Mesenchymal stem cell (in vitro differentiated cells and primary cell): ENCODE measurements around the gene ATP5ME.

ENCODE experiments used
- DNase-seq: peaks from one replicate; pipeline ENCODE4 v3.0.0-alpha.2; 2013
- H2AFZ ChIP-seq: one replicate; pipeline ENCODE4 v1.6.1; 2013; ENCODE audit warnings: low read depth, mild to moderate bottlenecking, control low read depth, inconsistent platforms, low read length, moderate library complexity
- H2AK5ac ChIP-seq: 2 replicates; pipeline ENCODE4 v1.6.1; 2013; ENCODE audit warnings: low read length, moderate library complexity, mild to moderate bottlenecking, inconsistent platforms; ENCODE audit not compliant: severe bottlenecking
- H2BK120ac ChIP-seq: one replicate; pipeline ENCODE4 v1.6.1; 2013; ENCODE audit warnings: low read depth, mild to moderate bottlenecking, inconsistent platforms, low read length, moderate library complexity
- H2BK12ac ChIP-seq, 2 experiments: one replicate each; pipeline ENCODE4 v1.6.1; 2013; ENCODE audit warnings: inconsistent platforms in 2 of 2, low read length in 2 of 2, mild to moderate bottlenecking in 2 of 2, moderate library complexity in 2 of 2, control low read depth in 1 of 2
- H2BK15ac ChIP-seq: one replicate; pipeline ENCODE4 v1.6.1; 2013; ENCODE audit warnings: mild to moderate bottlenecking, low read depth, inconsistent platforms; ENCODE audit not compliant: poor library complexity, severe bottlenecking
- H2BK5ac ChIP-seq: 2 replicates; pipeline ENCODE4 v1.6.1; 2013; ENCODE audit warnings: low read depth, mild to moderate bottlenecking, low read length, control low read depth, inconsistent platforms; ENCODE audit not compliant: poor library complexity, severe bottlenecking
- H3K14ac ChIP-seq, 2 experiments: one replicate each; pipeline ENCODE4 v1.6.1; 2013; ENCODE audit warnings: inconsistent platforms in 2 of 2, low read length in 2 of 2, control low read depth in 1 of 2, mild to moderate bottlenecking in 1 of 2, moderate library complexity in 1 of 2
- H3K18ac ChIP-seq, 2 experiments: one replicate each; pipeline ENCODE4 v1.6.1; 2013; ENCODE audit warnings: inconsistent platforms in 2 of 2, low read length in 2 of 2, control low read depth in 1 of 2, low read depth in 1 of 2, mild to moderate bottlenecking in 1 of 2
- H3K23ac ChIP-seq, 2 experiments: one replicate each; pipeline ENCODE4 v1.6.1; 2013; ENCODE audit warnings: inconsistent platforms in 2 of 2, low read length in 2 of 2, mild to moderate bottlenecking in 2 of 2, moderate library complexity in 2 of 2, control low read depth in 1 of 2
- H3K27ac ChIP-seq: 2 replicates; pipeline ENCODE4 v1.5.1; 2013; ENCODE audit warnings: mild to moderate bottlenecking, moderate library complexity, low read length, control low read depth, inconsistent platforms; ENCODE audit not compliant: poor library complexity, severe bottlenecking
- H3K27me3 ChIP-seq, 2 experiments: 2 replicates each; pipeline versions ENCODE4 v1.6.1 to v1.7.0; 2013; ENCODE audit warnings: low read length in 2 of 2, mild to moderate bottlenecking in 2 of 2, moderate library complexity in 2 of 2, control low read depth in 1 of 2, inconsistent platforms in 1 of 2; ENCODE audit not compliant: control insufficient read depth in 1 of 2, insufficient read depth in 1 of 2
- H3K36me3 ChIP-seq, 2 experiments: 2 replicates each; pipeline versions ENCODE4 v1.6.1 to v1.7.0; 2013; ENCODE audit warnings: low read length in 2 of 2, control low read depth in 1 of 2, inconsistent platforms in 1 of 2, low read depth in 1 of 2, mild to moderate bottlenecking in 1 of 2; ENCODE audit not compliant: insufficient read depth in 2 of 2, control insufficient read depth in 1 of 2
- H3K4ac ChIP-seq, 2 experiments: one replicate each; pipeline ENCODE4 v1.6.1; 2013; ENCODE audit warnings: inconsistent platforms in 2 of 2, low read length in 2 of 2, mild to moderate bottlenecking in 2 of 2, moderate library complexity in 2 of 2, control low read depth in 1 of 2, low read depth in 1 of 2
- H3K4me1 ChIP-seq: 2 replicates; pipeline ENCODE4 v1.6.1; 2013; ENCODE audit warnings: low read depth, low read length, control low read depth; ENCODE audit not compliant: control insufficient read depth, insufficient read depth
- H3K4me2 ChIP-seq: 2 replicates; pipeline ENCODE4 v1.6.1; 2013; ENCODE audit warnings: low read length, mild to moderate bottlenecking, inconsistent platforms; ENCODE audit not compliant: poor library complexity, severe bottlenecking
- H3K4me3 ChIP-seq, 2 experiments: 2 replicates each; pipeline versions ENCODE4 v1.5.1 to v1.7.0; 2013; ENCODE audit warnings: low read length in 2 of 2, mild to moderate bottlenecking in 2 of 2, control low read depth in 1 of 2, low read depth in 1 of 2; ENCODE audit not compliant: insufficient read depth in 1 of 2
- H3K79me1 ChIP-seq: replicated peaks from 2 replicates; pipeline ENCODE4 v1.6.1; 2013; ENCODE audit warnings: mild to moderate bottlenecking, control low read depth, low read length, inconsistent platforms; ENCODE audit not compliant: poor library complexity, severe bottlenecking
- H3K9ac ChIP-seq: 2 replicates; pipeline ENCODE4 v1.7.0; 2013; ENCODE audit warnings: mild to moderate bottlenecking, low read length, moderate library complexity
- H3K9me3 ChIP-seq: 2 replicates; pipeline ENCODE4 v1.7.0; 2013; ENCODE audit warnings: mild to moderate bottlenecking, low read length; ENCODE audit not compliant: control insufficient read depth
- H4K8ac ChIP-seq: one replicate; pipeline ENCODE4 v1.6.1; 2013; ENCODE audit warnings: inconsistent platforms, mild to moderate bottlenecking, low read length, moderate library complexity
- H4K91ac ChIP-seq: one replicate; pipeline ENCODE4 v1.6.1; 2013; ENCODE audit warnings: mild to moderate bottlenecking, low read length, inconsistent platforms
- WGBS: methylation state at CpG from one replicate; pipeline ENCODE4 v1.1.7; 2013; ENCODE audit warnings: mixed read lengths; 5-methylcytosine and 5-hydroxymethylcytosine counted together

Gene ATP5ME

GRCh38 chr4:637536-638280, 36.4 kb downstream of the ATP5ME start:
- 92% methylated on average over 31 of the region's 32 CpGs for WGBS
- no peak overlapping the region for H3K27ac ChIP-seq
- H3K27me3 ChIP-seq, result peaks cover 4 to 6% of the 10 kb centered on the region in 2 experiments
- no peak overlapping the region for H2BK15ac ChIP-seq
- no peak overlapping the region for H3K4ac ChIP-seq
- H3K23ac ChIP-seq, result no peak overlapping the region
- no peak overlapping the region for H2AK5ac ChIP-seq
- no peaks in the 10 kb centered on the region for H3K79me1 ChIP-seq
- H4K8ac ChIP-seq, result no peak overlapping the region
- H2BK12ac ChIP-seq, result no peak overlapping the region
- peaks cover 3% of the 10 kb centered on the region for H3K9me3 ChIP-seq
- H2AFZ ChIP-seq, result no peak overlapping the region
- H3K4me2 ChIP-seq, result no peak overlapping the region
- no peak for DNase-seq
- no peak overlapping the region for H2BK120ac ChIP-seq
- peaks cover 1% of the 10 kb centered on the region for H3K4me1 ChIP-seq
- H3K14ac ChIP-seq, result no peak overlapping the region
- H3K4me3 ChIP-seq, result no peak overlapping the region
- H2BK5ac ChIP-seq, result no peak overlapping the region
- no peak overlapping the region for H3K18ac ChIP-seq
- no peaks in the 10 kb centered on the region for H3K36me3 ChIP-seq
- no peak overlapping the region for H3K9ac ChIP-seq
- no peak overlapping the region for H4K91ac ChIP-seq

DNA sequence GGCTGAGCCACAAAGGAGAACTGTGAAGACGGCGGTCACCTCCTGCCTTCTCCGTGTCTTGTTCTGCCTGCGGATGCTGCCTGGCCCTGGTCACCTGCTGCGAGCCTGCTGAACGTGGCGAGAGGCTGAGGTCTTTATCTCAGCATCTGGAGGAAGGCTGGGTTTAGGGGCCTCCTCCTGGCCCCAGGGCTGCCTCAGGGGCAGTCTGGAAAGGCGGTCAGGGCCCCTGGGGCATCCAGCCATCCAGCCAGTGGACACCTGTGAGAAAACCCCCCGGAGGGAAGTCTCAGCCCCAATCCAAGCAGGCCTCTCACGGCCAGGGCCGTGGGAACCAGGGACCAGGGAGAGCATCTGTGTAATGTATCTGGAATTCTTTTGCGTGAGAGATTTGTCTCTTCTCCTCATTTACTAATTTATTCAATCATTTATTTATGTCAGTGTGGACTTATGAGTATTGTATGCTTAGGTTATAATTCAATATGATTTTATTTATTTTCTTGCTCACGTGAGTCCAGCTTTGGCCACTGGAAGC, 37.4 kb downstream of the ATP5ME start:
- no peak overlapping the region for H3K4me2 ChIP-seq
- H3K4me1 ChIP-seq, result peaks cover 1% of the 10 kb centered on the region
- H3K27ac ChIP-seq, result no peak overlapping the region
- H3K4ac ChIP-seq, result no peak overlapping the region
- no peak overlapping the region for H2AFZ ChIP-seq
- H3K36me3 ChIP-seq, result no peaks in the 10 kb centered on the region
- H2BK5ac ChIP-seq, result no peak overlapping the region
- no peak for DNase-seq
- H3K9ac ChIP-seq, result no peak overlapping the region
- no peak overlapping the region for H2BK12ac ChIP-seq
- no peak overlapping the region for H2BK120ac ChIP-seq
- H2BK15ac ChIP-seq, result no peak overlapping the region
- WGBS, result 88% methylated on average over 10 of the region's 13 CpGs
- H3K9me3 ChIP-seq, result peaks cover 6% of the 10 kb centered on the region
- H3K23ac ChIP-seq, result no peak overlapping the region
- no peak overlapping the region for H3K18ac ChIP-seq
- H3K27me3 ChIP-seq, result peaks cover 4 to 6% of the 10 kb centered on the region in 2 experiments
- H3K79me1 ChIP-seq, result no peaks in the 10 kb centered on the region
- no peak overlapping the region for H3K4me3 ChIP-seq
- no peak overlapping the region for H2AK5ac ChIP-seq
- H3K14ac ChIP-seq, result no peak overlapping the region
- H4K91ac ChIP-seq, result no peak overlapping the region
- H4K8ac ChIP-seq, result no peak overlapping the region

DNA sequence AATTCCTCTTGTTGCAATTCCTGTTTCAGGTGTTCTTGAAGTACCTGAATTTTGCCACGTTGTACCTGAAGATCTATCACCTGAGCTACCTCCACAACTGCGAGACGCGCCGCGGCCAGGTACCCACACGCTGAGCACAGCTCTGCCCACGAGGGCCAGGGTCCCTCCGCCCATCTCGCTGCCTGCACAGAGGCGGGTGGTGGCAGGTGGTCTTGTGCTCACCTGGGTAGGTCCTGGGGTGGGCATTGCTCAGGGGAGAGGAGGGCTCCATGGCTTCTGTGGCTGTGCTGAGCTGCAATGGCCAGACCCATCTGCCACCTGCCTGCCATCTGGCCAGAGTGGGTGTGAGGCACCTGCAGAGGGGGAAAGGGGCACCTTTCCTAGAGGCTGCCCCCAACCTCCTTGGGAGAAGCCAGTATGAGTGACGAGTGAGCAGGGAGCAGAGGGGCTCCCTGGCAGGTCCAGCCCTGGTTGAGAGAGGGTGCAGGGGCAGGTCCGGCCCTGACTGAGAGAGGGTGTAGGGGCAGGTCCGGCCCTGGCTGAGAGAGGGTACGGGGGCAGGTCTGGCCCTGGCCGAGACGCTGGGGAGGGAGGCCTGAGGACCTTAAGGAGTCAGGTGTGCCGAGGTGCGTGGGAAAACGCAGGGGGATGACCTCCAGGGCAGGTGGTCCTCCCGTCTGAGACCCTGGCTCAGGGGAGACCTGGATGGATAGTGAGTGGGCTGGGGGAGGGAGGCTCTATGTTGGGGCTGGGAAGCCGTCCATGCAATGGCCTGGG, 38.0 kb downstream of the ATP5ME start:
- peaks cover 1% of the 10 kb centered on the region for H3K4me1 ChIP-seq
- H2BK5ac ChIP-seq, result no peak overlapping the region
- no peak overlapping the region for H3K14ac ChIP-seq
- no peak overlapping the region for H3K27ac ChIP-seq
- H4K8ac ChIP-seq, result no peak overlapping the region
- H3K4me3 ChIP-seq, result no peak overlapping the region
- no peak overlapping the region for H2AFZ ChIP-seq
- WGBS, result 91% methylated on average over 22 of the region's 22 CpGs
- no peak overlapping the region for H2BK120ac ChIP-seq
- no peak overlapping the region for H3K18ac ChIP-seq
- H3K4ac ChIP-seq, result no peak overlapping the region
- no peak overlapping the region for H2BK15ac ChIP-seq
- no peak for DNase-seq
- no peaks in the 10 kb centered on the region for H3K79me1 ChIP-seq
- H3K9me3 ChIP-seq, result peaks cover 10% of the 10 kb centered on the region
- no peak overlapping the region for H3K9ac ChIP-seq
- no peak overlapping the region for H2BK12ac ChIP-seq
- peaks cover 4 to 6% of the 10 kb centered on the region in 2 experiments for H3K27me3 ChIP-seq
- H3K36me3 ChIP-seq, result no peaks in the 10 kb centered on the region
- H3K4me2 ChIP-seq, result no peak overlapping the region
- H4K91ac ChIP-seq, result no peak overlapping the region
- H3K23ac ChIP-seq, result no peak overlapping the region
- H2AK5ac ChIP-seq, result no peak overlapping the region
